ENCODE results near the gene SLCO2B1. TPM values are rescaled to one million over a fixed set of nuclear protein-coding genes. Genes with fewer than 3 reads are reported as not detected.

Gene SLCO2B1
- total RNA-seq, 1 experiment from 2014 or later: not detected

- Mint-ChIP-seq H3K4me1 (0 out of 4 replicates have a peak, but pooled peaks cover 0 to 2% of the 10 kb centered on the region in 2 experiments), H3K27ac (no peak overlapping the region), H3K4me3 (no peak overlapping the region), H3K9me3 (peaks cover 11 to 12% of the 10 kb centered on the region in 2 experiments), H3K36me3 (ENCODE audit: insufficient read depth in 1 of 3, low read depth in 3 of 3) (peaks cover 0 to 2% (median 0%) of the 10 kb centered on the region in 3 experiments; a peak in 1 of 7 replicates), H3K27me3 (ENCODE audit: low read depth) (peaks cover 29% of the 10 kb centered on the region)
- no peak overlapping the region for H3K23ac ChIP-seq (ENCODE audit: insufficient read length, low read depth, low read length)
- WGBS (ENCODE audit: extremely low coverage, insufficient read length, low lambda C conversion rate): no CpG with 5 or more reads among the region's 11 CpGs
- H2AFZ ChIP-seq (ENCODE audit: low read length): no peak overlapping the region
- H3K79me1 ChIP-seq (ENCODE audit: insufficient read depth, low read depth, low read length, poor library complexity, severe bottlenecking): no peaks in the 10 kb centered on the region
- H4K8ac ChIP-seq (replicated peaks; ENCODE audit: insufficient read length, low read depth, low read length): no peak overlapping the region
- H3K27ac ChIP-seq (ENCODE audit: insufficient read length, low read depth, low read length): no peak overlapping the region
- no peaks in the 10 kb centered on the region for H4K20me1 ChIP-seq (ENCODE audit: control insufficient read depth, insufficient read depth, insufficient read length)
- no peak overlapping the region for H2BK120ac ChIP-seq (ENCODE audit: low read depth, low read length, poor library complexity, severe bottlenecking)
- H3K9ac ChIP-seq (ENCODE audit: extremely low read depth, insufficient read length, low read length): no peak overlapping the region
- DNase-seq: no peak
- no peak overlapping the region for H4K5ac ChIP-seq (ENCODE audit: insufficient read length, low read depth, low read length)
- H2BK12ac ChIP-seq (ENCODE audit: insufficient read length, low read depth, low read length): no peak overlapping the region
- no peak overlapping the region for H3K18ac ChIP-seq (ENCODE audit: insufficient read length, low read depth, low read length)
- peak; percentile 12; the same call in 2 of the 3 replicates for TF ChIP-seq CTCF (conservative IDR thresholded peaks at IDR 0.05)
- H2BK15ac ChIP-seq (ENCODE audit: low read depth, low read length): no peak overlapping the region
- H2BK5ac ChIP-seq (ENCODE audit: insufficient read length, low read length): no peak overlapping the region
- no peak overlapping the region for H3K4me2 ChIP-seq (ENCODE audit: insufficient read depth, insufficient read length, low read length)
- H4K91ac ChIP-seq (ENCODE audit: insufficient read length, low read depth, low read length): no peak overlapping the region
- no peaks in the 10 kb centered on the region for H3K79me2 ChIP-seq (ENCODE audit: insufficient read depth, low read length)
- H3K9me3 ChIP-seq (ENCODE audit: control insufficient read depth, low read depth, low read length): no peaks in the 10 kb centered on the region
- H3K23me2 ChIP-seq (ENCODE audit: insufficient read length, low read depth, low read length, poor library complexity, severe bottlenecking): no peaks in the 10 kb centered on the region
- no peak overlapping the region for H3K14ac ChIP-seq (ENCODE audit: insufficient read depth, low read length)
- no peak overlapping the region for H2BK20ac ChIP-seq (ENCODE audit: low read depth, low read length, poor library complexity, severe bottlenecking)
- H3K27me3 ChIP-seq (ENCODE audit: insufficient read depth, low read length): no peaks in the 10 kb centered on the region
- no peak overlapping the region for H3K56ac ChIP-seq (ENCODE audit: insufficient read length, low read depth, low read length)
- H3K4ac ChIP-seq (ENCODE audit: low read depth, low read length): no peak overlapping the region
- no peak overlapping the region for H3T11ph ChIP-seq (ENCODE audit: low read length)
- H3K4me1 ChIP-seq (ENCODE audit: insufficient read depth, low read length): no peaks in the 10 kb centered on the region; the same call in 1 of the 2 replicates
- no peak overlapping the region for H2AK5ac ChIP-seq (ENCODE audit: insufficient read length, low read length)
These were observed 98.0 kb downstream of the SLCO2B1 start for GRCh38 chr11:75248924-75249256.

Measured in H9 (cell line).